ENCODE data around the gene PPP1R14D. TPM values are rescaled to one million over a fixed set of nuclear protein-coding genes. Genes with fewer than 3 reads are reported as not detected.
"Not testable (repeated sequence)": the region's sequence is repeated elsewhere in the genome, so short reads cannot be mapped to it uniquely, and the experiment has no call there.

Gene PPP1R14D
- polyA plus RNA-seq, 1 donor from 2014 or later: not detected

GRCh38 chr15:40863660-40864270 is 35.3 kb upstream of the PPP1R14D start:
- H3K36me3 ChIP-seq (ENCODE audit: insufficient read depth, low read length): no peaks in the 10 kb centered on the region
- H3K27ac ChIP-seq (ENCODE audit: low read length): no peak overlapping the region
- H3F3A ChIP-seq (ENCODE audit: insufficient read depth, low read length, poor library complexity, severe bottlenecking): no peaks in the 10 kb centered on the region
- H3K4me2 ChIP-seq (ENCODE audit: low read length): no peak overlapping the region
- no peak overlapping the region for H3K9ac ChIP-seq (ENCODE audit: low read length)
- no peaks in the 10 kb centered on the region for H3K79me2 ChIP-seq (replicated peaks; ENCODE audit: insufficient read depth, low read length)
- H4K20me1 ChIP-seq (ENCODE audit: insufficient read depth): no peaks in the 10 kb centered on the region
- H3K27me3 ChIP-seq (ENCODE audit: insufficient read depth, low read depth, low read length): no peaks in the 10 kb centered on the region
- H2AFZ ChIP-seq (ENCODE audit: low read depth, low read length): no peak overlapping the region
- TF ChIP-seq RAD21 (conservative IDR thresholded peaks at IDR 0.05) (no peak), REST (IDR thresholded peaks at IDR 0.05; ENCODE audit: borderline replicate concordance) (no peak), CTCF (IDR thresholded peaks at IDR 0.05; ENCODE audit: poor library complexity, severe bottlenecking) (no peak), EZH2 (IDR thresholded peaks at IDR 0.05; ENCODE audit: borderline replicate concordance, insufficient read depth, low read length, poor library complexity, severe bottlenecking) (no peak), TAF1 (IDR thresholded peaks at IDR 0.05; ENCODE audit: low read depth) (no peak)
- no peaks in the 10 kb centered on the region for H3K9me3 ChIP-seq (ENCODE audit: low read length)
- no peak overlapping the region for H3K4me3 ChIP-seq (ENCODE audit: low read length)
- no peaks in the 10 kb centered on the region for H3K9me2 ChIP-seq (ENCODE audit: insufficient read depth, low read length)

GRCh38 chr15:40861147-40861546 is 32.6 kb upstream of the PPP1R14D start:
- not testable (repeated sequence) for H3K27me3 ChIP-seq (ENCODE audit: insufficient read depth, low read depth, low read length); H3K79me2 ChIP-seq (replicated peaks; ENCODE audit: insufficient read depth, low read length); H4K20me1 ChIP-seq (ENCODE audit: insufficient read depth); H3K27ac ChIP-seq (ENCODE audit: low read length); H2AFZ ChIP-seq (ENCODE audit: low read depth, low read length); H3K9me2 ChIP-seq (ENCODE audit: insufficient read depth, low read length); H3K36me3 ChIP-seq (ENCODE audit: insufficient read depth, low read length); H3K9me3 ChIP-seq (ENCODE audit: low read length); H3F3A ChIP-seq (ENCODE audit: insufficient read depth, low read length, poor library complexity, severe bottlenecking); H3K4me2 ChIP-seq (ENCODE audit: low read length); H3K4me3 ChIP-seq (ENCODE audit: low read length); H3K9ac ChIP-seq (ENCODE audit: low read length)

- Histone ChIP-seq H3K79me2 (replicated peaks; ENCODE audit: insufficient read depth, low read length) (no peaks in the 10 kb centered on the region), H3K27ac (ENCODE audit: low read length) (no peak overlapping the region), H3K36me3 (ENCODE audit: insufficient read depth, low read length) (no peaks in the 10 kb centered on the region), H4K20me1 (ENCODE audit: insufficient read depth) (no peaks in the 10 kb centered on the region), H3K4me2 (ENCODE audit: low read length) (no peak overlapping the region), H3K9ac (ENCODE audit: low read length) (no peak overlapping the region), H3K9me3 (ENCODE audit: low read length) (no peaks in the 10 kb centered on the region), H3F3A (ENCODE audit: insufficient read depth, low read length, poor library complexity, severe bottlenecking) (no peaks in the 10 kb centered on the region), H3K9me2 (ENCODE audit: insufficient read depth, low read length) (no peaks in the 10 kb centered on the region), H2AFZ (ENCODE audit: low read depth, low read length) (no peak overlapping the region), H3K27me3 (ENCODE audit: insufficient read depth, low read depth, low read length) (no peaks in the 10 kb centered on the region), H3K4me3 (ENCODE audit: low read length) (no peak overlapping the region)
- TF ChIP-seq CTCF (IDR thresholded peaks at IDR 0.05; ENCODE audit: poor library complexity, severe bottlenecking): peak; percentile 48
- no peak for TF ChIP-seq TAF1 (IDR thresholded peaks at IDR 0.05; ENCODE audit: low read depth)
- TF ChIP-seq POLR2AphosphoS5 (IDR thresholded peaks at IDR 0.05): no peak
Observed at GRCh38 chr15:40859206-40859851, 30.8 kb upstream of the PPP1R14D start.

All from neural cell (in vitro differentiated cells).